ENCODE data around the gene CST2.

GRCh38 chr20:23870461-23870860 is 43.9 kb upstream of the CST2 start:
- TF ChIP-seq CTCF (conservative IDR thresholded peaks at IDR 0.05 in 1 of 2, IDR thresholded peaks at IDR 0.05 in 1 of 2; ENCODE audit: extremely low read depth in 1 of 2, insufficient read depth in 1 of 2, low read depth in 1 of 2, low read length in 2 of 2) = no peak
- no peak for TF ChIP-seq EZH2 (IDR thresholded peaks at IDR 0.05; ENCODE audit: borderline replicate concordance, low read length)

Data from mammary epithelial cell (primary cell).